A549 treated with RU486 at 1 μM for 4 hours (cell line): ENCODE results near the gene APOBEC3G. TPM values are rescaled to one million over a fixed set of nuclear protein-coding genes. Genes with fewer than 3 reads are reported as not detected.

Experiments
- total RNA-seq: library from RNA; stranded (reverse); fragments of 200-300 nt; extraction: Qiagen RNA extraction; gene quantifications from 5 replicates; pipeline ENCODE4 v1.2.3, GENCODE V29; 2022; ENCODE audit warnings: low read depth

The APOBEC3G gene
- total RNA-seq, result not detected in 5 replicates

GRCh38 chr22:39077026-39077840 lies at the start of gene APOBEC3G:
APOBEC3G (plus strand) TSS chr22:39077275; CDS start chr22:39077362, 87 bp downstream.

GRCh38 chr22:39040538-39041296 lies 36.4 kb upstream of the APOBEC3G start, which contains the start of gene APOBEC3F:
APOBEC3F (plus strand) TSS chr22:39040864; CDS start chr22:39040961, 97 bp downstream.

GRCh38 chr22:39097098-39098020 lies 20.3 kb downstream of the APOBEC3G start, which contains the start of gene APOBEC3H:
APOBEC3H (plus strand) TSS chr22:39097244; CDS start chr22:39100279, 3,035 bp downstream.

Other genes starting within 250 kb of the APOBEC3G start
- gene NPTXR, start 233.2 kb upstream of the APOBEC3G start, total RNA-seq, result 10.0 to 14.7 TPM (median 11.2 TPM) in 5 replicates
- gene CBX6, start 205.1 kb upstream of the APOBEC3G start, total RNA-seq, result 27.3 to 33.9 TPM (median 31.3 TPM) in 5 replicates
- gene APOBEC3A, start 119.7 kb upstream of the APOBEC3G start, total RNA-seq, result not detected in 5 replicates
- 29.1 to 36.5 TPM (median 30.0 TPM) in 5 replicates for gene APOBEC3B, start 94.9 kb upstream of the APOBEC3G start, total RNA-seq
- 25.4 to 28.4 TPM (median 26.5 TPM) in 5 replicates for gene APOBEC3C, start 63.0 kb upstream of the APOBEC3G start, total RNA-seq
- 0.09 to 0.60 TPM (median 0.20 TPM) in 3 of 5 replicates, not detected in the others for gene APOBEC3D, start 56.1 kb upstream of the APOBEC3G start, total RNA-seq
- 1.9 to 2.8 TPM (median 2.1 TPM) in 5 replicates for gene APOBEC3F, start 36.4 kb upstream of the APOBEC3G start, total RNA-seq
- gene APOBEC3H, start 20.0 kb downstream of the APOBEC3G start, total RNA-seq, result 0.19 to 0.51 TPM (median 0.34 TPM) in 4 of 5 replicates, not detected in the other
- 0.58 to 1.6 TPM (median 1.1 TPM) in 5 replicates for gene CBX7, start 75.4 kb downstream of the APOBEC3G start, total RNA-seq
- gene PDGFB, start 167.7 kb downstream of the APOBEC3G start, total RNA-seq, result 2.8 to 3.8 TPM (median 3.3 TPM) in 5 replicates
- gene RPL3, start 242.3 kb downstream of the APOBEC3G start, total RNA-seq, result 1,689 to 2,421 TPM (median 1,759 TPM) in 5 replicates